GM20000 (cell line): ENCODE results near the gene MAPK7.

Experiments used
- DNase-seq: peaks from one replicate; pipeline ENCODE4 v3.0.0; 2012; ENCODE audit warnings: low spot score
- CTCF ChIP-seq: IDR thresholded peaks from 2 replicates; pipeline ENCODE4 v1.5.1; 2012; ENCODE audit warnings: mild to moderate bottlenecking, control low read depth; ENCODE audit errors: extremely low read depth, missing control alignments

The MAPK7 gene

GRCh38 chr17:19412984-19413383 lies 34.7 kb downstream of the MAPK7 start:
- DNase-seq, result no peak
- no peak for TF ChIP-seq CTCF

DNA sequence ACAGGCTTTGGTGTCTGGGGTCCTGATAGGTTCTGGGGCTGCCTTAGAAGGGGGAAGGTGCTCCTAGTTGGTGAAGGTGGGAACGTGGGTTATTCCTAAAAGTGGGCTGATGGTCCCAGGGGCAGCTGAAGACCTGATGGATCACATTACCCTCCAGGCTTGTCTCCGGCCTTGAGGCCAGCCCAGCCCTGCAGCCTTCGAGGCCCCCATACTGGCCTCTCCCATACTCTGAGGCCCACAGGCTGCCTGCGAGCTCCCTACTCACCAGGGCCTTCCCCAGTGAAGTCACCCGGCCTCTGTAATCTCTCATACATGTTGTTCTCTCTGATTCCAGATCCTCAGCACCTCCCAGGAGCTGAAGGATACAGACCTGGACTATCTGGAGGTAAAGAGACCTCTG lies 35.5 kb downstream of the MAPK7 start:
- no peak for TF ChIP-seq CTCF
- no peak for DNase-seq

- no peak for TF ChIP-seq CTCF
- DNase-seq, result no peak
Measured at GRCh38 chr17:19414396-19415280, 36.3 kb downstream of the MAPK7 start.

DNA sequence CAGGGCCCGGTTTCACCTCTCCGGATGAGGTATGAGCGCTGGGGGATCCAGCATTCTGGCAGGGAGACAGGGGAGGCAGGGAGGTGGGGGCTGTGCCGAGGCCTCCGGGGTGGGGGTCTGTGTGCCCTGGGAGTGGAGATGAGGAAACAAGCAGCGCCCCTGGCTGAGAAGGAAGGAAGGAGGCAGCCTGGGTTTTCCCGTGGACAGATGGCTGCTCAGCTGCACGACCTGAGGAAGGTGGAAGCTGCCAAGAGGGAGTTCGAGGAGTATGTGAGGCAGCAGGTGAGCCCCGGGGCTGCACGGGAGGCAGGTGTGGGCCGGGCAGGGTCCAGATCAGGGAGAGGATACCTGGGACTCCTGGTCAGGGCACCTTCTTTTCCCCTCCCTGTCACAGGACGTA lies 37.0 kb downstream of the MAPK7 start:
- no peak for TF ChIP-seq CTCF
- no peak for DNase-seq

GRCh38 chr17:19415806-19416775 lies 37.8 kb downstream of the MAPK7 start:
- DNase-seq, result no peak
- no peak for TF ChIP-seq CTCF

DNA sequence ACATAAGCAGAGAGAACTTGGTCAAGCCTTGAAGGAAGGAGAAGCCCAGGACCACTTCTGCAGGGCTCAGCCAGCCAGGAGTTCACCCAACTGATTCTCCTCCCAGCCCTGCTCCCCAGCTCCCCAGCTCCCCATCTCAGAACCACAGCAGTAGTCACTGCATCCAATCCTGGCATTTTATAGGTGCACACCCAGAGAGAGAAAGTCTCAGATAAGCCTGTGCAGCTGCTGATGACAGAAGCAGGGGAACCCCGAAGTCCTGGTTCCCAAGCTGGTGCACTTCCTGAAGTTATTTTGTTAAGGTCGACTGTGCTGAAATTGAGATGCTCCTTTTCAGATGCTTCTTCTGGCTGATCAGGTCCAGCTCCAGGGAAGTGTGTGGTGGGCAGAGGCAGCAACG lies 39.3 kb downstream of the MAPK7 start:
- DNase-seq, result no peak

More for the DNA sequence above, 39.3 kb downstream of the MAPK7 start:
- no peak for TF ChIP-seq CTCF
